Fibroblast of skin of scalp (primary cell): ENCODE measurements around the gene SPTSSA.
"Not testable (repeated sequence)": the region's sequence is repeated elsewhere in the genome, so short reads cannot be mapped to it uniquely, and the experiment has no call there.

Source experiments
- DNase-seq: peaks from one replicate; pipeline ENCODE4 v3.0.0-alpha.2; 2013

Gene SPTSSA

DNA sequence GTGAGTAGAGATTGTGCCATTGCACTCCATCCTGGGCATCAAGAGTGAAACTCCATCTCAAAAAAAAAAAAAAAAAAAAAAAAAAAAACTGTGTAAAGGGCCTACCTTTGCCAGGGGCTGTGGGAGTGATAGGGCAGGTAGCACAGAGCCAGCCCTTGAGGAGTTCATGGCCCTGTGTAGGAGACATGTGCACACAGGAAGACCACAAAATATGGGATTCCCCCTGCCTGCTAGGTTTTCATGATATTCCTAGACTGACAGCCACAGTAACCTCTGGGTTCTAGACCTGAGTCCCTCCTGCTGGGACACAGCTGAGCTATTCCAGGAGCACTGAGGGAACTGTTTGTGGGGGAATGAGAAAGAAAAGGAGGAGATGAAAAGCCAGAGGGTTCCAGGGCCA, 8.3 kb upstream of the SPTSSA start:
- DNase-seq, result no peak

DNA sequence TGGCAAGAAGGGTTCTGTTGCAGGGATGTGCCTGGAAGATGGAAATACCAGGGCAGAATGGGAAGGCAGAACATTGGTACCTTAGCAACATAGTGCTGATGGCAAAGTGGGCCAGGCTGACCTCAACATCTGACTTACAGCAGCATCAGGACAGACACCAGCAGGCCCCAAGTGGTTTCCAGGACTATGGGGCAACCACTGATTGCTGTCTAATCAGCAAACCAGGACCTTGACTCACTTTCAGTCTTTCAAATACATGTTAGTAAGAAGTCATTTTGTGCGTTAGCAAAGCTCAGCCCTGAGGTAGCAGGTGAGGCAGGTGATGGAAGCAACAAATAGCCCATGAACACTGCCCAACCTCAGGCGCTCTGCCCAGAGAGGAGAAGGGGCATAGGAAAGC, 4.7 kb upstream of the SPTSSA start:
- DNase-seq, result no peak

DNA sequence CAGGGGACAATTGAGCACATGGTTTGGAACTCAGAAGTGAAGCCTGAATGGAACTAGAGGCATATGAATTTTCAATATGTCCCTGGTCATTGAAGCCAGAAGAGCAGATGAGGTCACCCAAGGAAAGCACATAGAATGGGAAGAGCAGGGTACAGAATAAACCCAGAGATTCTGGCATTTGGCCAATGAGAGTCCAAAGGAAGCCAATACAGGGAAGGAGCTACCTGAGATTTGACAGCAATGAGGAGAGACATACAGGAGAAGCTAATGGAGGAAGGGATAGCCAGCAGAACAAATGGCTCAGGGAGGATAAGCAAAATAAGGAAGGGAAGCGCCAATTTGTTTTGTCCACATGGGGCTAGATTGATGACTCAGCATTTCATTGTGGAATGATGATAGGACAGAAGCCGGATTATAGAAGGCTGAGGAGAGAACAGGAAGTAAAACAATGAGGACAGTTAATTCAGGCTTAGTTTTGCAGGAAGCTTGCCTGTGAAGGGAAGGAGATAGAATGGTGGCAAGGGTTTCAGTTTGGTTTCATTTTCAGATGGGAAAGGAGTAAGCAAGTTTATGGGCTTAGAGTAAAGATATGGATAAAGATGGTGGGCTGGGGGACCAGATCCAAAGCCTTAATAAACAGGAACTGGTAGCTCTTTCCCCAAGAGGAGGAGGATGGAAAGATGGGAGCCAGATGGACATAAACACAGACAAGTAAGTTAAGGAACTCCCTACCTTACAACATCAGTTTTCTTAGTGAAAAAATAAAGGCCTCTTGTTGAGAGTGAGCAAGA, 3.2 kb upstream of the SPTSSA start:
- DNase-seq, result peak; percentile 35

DNA sequence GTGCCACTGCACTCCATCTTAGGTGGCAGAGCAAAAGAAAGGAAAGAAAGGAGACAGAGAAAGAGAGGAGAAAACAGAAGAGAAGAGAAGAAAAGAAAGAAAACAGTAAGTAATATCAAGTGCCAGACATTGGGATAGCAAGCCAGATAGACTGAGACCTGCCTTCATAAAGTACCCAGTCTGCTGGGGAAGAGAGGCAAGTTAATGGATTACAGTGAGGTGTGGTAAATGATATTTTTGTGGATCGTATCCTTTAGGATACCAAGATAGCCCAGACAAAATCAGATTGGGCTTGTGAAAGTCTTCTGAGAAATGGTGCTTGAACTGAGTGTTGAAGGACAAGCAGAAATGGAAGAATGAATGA, 1.5 kb upstream of the SPTSSA start:
- no peak for DNase-seq

DNA sequence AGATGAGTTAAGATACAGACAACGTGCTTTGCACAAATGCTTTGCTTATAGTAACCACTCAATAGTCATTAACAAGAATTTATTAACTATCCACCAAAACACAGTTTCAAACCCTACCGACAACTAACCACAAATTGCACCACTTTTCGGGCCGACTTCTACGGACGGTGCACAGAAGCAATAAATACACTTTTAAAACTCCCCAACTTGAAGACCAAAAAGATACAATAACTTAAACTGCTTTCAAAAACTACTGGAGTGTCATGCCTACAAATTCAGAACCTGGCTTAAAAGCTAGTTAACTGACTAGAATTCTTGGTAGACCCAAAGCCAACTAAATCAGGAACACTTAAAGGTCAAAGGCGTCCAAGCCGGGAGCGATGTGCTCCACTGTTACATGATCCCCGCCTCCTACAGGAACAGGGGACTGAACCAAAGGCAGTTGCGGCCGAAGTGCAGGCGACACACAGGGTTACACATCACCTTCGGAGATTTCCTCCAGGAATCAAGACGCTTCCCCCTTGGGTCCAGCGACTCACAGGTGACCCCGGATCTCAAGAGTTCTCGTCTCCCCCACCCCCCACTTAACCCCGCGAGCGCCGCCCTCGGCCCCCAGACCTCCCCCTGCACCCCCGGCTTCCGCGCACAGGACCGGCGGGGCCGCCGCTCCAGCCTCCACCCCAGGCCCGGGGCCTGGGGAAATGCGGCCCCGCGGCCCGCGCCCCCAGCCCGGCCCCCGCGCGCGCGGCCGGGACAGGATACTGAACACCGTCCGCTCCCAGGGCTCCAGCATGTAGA, 507 bp downstream of the SPTSSA start:
- DNase-seq, result peak; percentile 24

DNA sequence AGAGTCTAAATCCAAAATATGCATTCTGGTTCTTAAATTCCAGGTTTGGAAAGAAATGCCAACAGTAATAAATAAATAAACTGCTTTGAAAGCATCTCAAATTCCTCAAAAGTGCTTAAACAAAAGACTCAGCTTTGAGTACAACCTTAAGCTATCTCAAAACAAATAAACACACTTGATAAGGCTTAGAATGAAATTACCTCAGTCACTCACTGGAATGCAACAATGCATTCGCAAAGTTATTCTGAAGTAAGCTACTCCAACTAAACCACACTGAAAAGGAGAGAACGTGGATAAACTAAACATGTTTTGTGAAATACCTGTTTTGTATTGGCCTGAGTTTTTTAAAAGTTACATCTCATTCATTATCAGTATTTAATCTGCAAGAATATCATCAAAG, 1.2 kb downstream of the SPTSSA start:
- no peak for DNase-seq

DNA sequence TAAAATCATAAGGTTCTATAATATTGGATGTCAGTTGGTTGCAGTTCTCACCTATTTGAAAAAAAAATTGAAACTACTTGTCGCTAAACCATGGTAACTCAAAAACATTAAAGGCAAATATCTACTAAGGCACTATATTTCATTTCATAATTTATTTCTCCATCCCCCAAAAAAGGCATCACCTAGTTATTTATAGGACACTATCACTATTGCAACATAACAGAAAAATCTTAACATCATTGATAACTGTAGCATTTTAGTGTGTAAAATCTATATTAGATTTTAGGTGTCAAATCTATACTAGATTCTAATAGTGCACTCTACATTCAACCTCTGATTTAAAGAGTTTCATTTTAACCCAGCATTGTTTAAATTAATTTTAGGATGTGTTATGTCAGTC, 1.7 kb downstream of the SPTSSA start:
- DNase-seq, result no peak

DNA sequence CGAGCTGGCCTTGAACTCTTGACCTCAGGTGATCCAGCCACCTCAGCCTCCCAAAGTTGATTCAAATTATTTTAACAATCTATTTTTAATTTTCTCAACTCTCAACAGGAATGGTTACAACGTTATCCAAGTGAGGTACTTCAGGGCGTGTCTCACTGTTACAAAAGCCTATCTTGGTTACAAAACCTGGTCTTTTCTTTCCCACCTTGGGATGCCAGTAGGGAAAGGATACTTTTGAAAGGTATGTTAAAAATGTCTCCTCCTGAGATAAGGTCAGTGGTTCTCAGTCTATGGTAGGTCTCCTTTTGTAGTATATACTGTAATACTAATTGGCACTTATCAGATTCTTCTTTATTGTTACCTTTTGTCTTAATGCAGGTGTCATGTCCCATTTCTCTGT, 4.9 kb downstream of the SPTSSA start:
- DNase-seq, result no peak

DNA sequence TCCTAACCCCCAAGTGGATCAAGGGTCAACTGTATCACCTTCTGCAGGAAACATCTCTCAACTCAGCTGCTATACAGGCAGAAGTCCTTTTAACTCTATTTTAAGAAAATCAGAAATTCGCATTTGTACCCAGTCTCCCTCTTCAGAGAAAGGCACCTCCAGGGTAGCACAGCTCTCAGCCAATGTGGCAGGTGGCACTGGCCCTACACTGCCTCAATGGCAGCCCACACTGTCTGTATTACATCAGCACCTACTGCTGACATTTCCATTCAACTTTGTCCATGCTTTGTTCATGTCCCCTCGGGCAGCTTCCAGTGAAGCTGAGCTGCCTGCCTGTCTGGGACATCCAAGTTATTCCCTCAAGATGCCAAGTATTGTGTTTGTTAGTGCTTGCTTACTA, 8.8 kb downstream of the SPTSSA start:
- DNase-seq, result no peak

DNA sequence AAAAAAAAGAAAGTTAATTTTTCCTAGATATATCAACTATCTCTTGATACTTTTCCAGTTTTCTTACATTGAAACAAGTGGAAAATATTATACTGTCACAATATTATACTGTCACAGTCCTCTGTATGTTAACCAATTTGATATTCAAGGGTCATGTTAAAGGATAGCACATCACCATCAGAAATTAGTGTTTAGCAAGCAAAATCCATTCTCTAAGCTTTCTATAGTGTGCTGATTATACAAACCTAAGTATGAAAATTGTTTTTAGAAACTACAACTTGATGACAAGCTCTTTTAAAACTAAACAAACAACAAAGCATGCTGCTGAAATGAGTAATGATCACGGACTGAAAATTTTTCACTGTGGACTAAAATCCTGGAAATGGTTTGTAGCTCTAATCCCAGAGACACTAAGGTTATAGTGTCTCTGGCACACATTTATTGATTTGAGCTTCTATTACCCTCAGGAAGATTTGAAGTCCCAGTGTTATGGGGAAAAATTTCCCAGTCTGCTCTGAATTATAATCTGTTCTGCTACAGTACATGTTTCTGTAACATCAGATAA, 9.7 kb downstream of the SPTSSA start:
- no peak for DNase-seq

DNA sequence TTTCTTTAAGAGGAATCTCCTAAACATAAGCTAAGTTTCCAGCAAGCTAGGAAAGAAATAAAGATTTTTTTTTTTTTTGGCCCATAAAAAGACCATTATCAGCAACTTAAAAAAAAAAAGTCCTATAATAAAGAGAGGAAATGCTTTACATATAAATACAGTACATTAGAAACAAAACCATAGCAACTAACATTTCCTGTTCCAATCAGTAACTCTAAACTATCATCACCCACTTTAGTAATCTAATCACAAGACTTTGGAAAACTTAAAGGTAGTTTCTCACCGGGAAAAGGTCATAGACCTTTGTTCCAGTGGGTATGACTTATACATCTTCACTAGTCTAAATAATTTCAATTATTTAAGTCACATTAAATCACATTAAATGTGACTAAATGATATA, 11.1 kb downstream of the SPTSSA start:
- no peak for DNase-seq

DNA sequence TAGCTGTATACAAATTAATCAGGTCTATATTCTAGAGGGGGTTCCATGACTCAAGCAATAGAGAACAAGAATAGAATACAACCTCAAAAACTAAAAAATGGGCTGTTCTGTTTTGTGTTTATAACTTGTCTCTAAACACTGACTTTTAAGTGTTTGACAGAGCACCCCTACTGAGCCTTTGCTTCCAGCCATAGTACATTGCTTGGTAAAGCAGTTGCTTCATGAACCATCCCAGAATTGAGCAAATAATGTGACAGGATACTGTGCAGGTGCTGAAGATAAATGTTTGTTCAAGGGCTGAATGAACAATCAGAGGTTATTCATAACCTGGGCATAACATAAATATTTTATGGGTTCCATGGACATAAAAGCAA, 11.5 kb downstream of the SPTSSA start:
- no peak for DNase-seq

DNA sequence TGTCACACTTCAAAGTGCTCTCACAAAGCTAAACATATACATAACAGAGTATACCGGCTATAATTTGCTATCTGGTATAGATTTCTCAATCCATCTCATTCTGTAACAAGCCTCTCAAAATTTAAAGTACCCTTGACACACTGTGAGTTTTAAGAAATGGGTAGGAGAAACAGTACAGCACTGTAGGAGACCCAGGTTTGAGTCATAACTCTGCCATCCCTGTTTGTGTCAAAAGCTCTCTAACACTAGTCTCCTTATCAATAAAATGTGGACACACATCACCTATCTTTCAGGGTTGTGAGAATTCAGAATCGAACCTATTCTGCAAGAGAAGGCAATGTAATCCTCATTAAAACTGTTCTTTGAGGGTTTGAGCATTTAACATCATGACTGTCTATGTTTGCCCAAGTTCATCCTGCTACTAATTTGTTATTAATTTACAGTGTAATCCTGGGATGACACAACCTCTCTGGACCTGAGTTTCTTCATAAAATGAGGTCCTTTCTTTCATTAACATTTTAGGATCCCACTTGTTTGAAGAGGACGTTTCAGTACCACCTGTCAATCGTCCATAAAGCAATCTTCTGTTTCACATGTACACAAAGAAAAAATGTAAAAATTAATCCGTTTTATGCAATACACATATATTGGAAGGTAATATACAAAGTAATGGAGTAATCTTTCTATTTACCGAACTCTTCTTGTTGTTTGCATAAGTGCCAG, 12.1 kb downstream of the SPTSSA start:
- DNase-seq, result no peak

DNA sequence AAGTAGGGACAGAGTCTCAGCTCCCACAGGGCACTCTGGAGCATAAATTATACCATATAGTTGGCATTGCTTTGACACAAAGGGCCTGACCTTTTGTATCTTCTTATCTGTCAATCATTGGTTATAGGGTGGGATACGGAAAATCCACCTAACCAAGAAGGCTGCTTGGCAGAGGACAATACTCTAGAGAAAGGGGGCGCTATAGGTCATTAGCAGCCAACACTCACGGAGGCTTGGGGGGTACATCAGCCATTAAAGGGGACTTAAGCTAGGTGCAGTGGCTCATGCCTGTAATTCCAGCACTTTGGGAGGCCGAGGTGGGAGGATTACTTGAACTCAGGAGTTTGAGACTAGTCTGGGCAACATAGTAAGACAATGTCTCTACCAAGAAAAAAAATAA, 22.9 kb downstream of the SPTSSA start:
- no peak for DNase-seq

DNA sequence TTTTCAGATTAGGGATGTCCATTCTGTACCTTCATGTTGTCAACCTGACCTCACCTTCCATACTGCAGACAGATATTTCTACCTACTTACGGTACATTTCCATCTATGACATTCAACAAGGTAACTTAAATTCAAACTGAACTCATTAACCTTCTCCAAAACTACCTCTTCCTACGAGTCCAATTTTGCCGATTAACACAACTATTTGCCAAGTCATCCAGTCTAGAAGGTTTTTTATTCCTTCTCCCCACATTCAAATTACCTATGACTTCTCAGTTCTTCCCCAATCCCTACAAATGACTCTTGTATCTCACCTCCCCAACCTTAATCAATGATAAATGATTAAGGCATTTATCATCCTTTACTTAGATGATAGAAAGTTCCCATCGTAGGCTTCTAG, 23.6 kb downstream of the SPTSSA start:
- no peak for DNase-seq

DNA sequence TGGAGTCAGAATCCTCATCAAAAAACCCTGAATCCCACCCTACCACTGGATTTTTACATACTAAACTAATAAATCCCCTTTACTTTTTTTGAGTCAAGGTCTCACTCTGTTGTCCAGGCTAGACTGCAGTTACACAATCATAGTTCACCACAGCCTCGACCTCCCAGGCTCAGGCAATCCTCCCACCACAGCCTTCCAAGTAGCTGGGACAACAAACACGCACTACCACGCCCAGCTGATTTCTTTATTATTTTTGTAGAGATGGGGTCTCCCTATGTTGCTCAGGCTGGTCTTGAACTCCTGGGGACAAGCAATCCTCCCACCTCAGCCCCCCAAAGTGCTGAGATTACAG, 24.3 kb downstream of the SPTSSA start:
- DNase-seq, result no peak

DNA sequence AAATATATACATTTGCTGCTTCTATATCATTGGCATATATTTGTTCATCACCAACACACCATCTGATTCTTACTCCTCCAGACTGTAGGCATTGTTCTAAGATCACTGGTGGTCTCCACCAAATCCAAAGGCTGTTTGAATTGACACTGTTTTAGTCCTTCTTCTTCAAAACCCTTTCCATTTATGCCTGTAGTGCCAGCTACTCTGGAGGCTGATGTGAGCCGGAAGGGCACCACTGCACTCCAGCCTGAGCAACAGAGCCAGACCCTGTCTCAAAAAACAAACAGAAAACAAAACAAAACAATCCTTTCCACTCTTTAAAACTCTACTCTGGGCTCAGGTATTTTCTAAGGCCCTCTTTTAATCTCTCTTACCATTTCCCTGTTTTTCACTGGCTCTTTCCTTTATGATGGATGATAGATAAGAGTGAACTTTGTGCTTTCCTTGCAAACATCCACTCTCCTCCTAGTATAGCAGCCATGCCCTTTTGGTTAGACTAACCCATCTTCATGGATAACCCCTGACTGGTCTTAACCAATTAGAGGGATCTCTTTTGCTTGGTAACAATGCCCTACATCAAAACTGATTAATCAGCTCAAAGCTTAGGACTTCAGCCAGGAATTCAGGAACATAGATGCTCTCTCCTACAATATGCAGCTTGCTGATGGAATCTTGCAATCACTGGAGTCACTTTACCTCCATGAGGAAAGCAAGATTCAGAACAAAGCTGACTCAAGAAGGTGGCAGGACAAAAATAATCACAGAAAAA, 24.9 kb downstream of the SPTSSA start:
- no peak for DNase-seq

DNA sequence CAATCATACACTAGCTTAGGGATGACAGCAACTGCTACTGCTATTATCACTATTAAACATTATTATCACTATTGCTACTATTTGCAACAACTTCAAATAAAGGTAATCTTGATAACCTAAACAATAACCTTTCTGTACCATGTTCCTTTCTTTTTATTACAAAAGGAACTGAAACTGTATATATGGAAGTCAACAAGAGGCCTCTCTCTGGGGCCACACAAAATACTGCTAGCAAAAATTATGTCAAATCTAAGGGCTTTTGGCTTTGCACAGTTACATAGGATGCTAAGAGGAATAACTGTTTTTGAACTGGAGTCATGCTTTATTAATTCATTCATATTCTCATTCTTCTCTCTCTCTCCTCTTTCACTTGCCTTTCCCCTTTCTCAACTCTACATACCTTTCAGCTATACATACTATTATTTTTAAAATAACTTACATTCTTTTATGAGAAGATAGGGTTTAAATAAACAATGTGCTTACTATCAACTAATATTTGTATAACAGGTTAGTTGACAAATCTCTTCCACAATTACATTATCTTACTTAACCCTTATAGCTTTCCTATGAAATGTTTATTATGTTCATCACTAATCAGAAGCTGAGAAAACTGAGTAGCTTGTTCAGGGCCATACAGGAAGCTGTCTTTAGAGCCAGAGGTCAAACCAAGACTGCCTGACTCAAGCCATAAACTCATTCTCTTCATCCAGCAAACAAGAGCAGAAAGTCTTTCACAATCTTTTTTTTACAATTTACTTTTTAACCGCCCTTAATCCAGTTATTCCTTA, 25.7 kb downstream of the SPTSSA start:
- DNase-seq, result peak; percentile 10

DNA sequence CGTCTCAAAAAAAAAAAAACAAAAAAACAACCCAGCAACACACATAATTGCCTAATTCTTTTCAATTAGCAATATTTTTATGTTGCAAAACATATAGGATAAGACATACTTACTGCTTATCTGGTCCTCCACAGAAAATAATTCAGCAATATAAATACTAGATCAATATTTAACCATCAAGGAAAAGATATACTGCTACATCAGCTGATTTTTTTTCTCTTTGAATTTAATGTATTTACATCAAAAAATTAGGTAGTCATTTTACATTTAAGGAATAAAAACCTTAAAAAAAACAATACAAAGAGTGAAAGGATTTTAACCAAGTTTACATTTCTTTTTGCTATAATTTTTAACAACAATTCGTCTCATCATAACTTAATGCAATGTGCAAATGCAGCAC, 28.1 kb downstream of the SPTSSA start:
- no peak for DNase-seq

DNA sequence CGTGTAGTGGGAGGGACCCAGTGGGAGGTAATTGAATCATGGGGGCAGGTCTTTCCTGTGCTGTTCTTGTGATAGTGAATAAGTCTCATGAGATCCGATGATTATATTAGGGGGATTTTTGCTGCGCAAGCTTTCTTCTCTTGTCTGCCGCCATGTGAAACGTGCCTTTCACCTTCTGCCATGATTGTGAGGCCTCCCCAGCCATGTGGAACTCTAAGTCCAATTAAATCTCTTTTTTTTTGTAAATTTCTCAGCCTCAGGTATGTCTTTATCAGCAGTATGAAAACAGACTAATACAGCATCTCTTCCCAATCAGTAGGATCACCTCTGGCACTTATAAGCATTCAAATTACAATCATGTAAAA, 34.0 kb downstream of the SPTSSA start:
- not testable (repeated sequence) for DNase-seq

DNA sequence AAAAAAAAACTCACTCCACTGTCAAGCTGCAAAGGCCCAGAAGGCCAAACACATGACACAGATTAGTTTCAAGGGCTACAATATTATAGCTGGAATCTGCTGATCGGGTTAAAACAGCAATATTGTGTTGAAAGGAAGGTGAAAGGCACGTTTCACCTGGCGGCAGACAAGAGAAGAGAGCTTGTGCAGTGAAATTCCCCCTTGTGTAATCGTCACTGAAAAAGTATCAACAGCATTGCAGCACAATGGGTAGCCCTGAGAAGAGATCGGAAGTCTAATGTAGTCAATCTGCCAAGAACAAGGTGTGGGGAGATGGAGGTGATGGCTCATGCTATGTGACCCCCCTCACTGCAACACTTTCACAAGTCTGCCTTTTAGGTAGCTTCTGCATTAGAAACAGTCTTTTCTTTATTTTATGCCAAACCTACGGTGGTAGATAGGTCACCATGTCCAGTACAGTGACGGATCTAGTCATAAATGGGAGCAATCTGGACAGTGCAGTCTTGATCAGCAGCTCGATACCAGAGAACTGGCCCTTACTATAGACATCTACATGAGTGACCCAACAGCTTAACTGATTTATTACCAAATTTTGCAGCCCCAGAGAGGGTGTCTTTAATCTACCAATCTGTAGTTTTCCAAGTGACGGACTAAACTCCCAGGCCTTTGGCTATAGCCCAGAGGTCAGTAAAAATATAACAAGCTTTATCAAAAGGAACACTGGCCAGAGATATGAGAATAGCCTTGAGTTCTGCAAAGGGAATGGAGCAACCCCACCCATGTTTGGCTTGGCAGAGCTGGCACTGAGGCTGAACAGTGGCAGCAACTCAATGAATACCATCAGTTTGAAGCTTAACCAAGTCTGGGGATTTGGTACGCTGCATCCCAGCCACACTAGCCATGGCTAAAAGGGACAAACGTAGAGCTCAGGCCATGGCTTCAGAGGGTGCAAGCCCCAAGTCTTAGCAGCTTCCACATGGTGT, 35.4 kb downstream of the SPTSSA start:
- DNase-seq, result no peak
